ENCODE measurements around the gene HSP90AB1.

Gene HSP90AB1

GRCh38 chr6:44258325-44258863 lies 11.5 kb downstream of the HSP90AB1 start:
- Histone ChIP-seq H3K27ac (ENCODE audit: low read depth, low read length) (peak overlapping the region; percentile 55), H4K20me1 (ENCODE audit: control insufficient read depth, insufficient read depth, low read depth, low read length) (no peaks in the 10 kb centered on the region; the same call in 1 of the 2 replicates), H3K4me2 (ENCODE audit: low read length) (peak overlapping the region; percentile 94), H3K9me2 (replicated peaks; ENCODE audit: control insufficient read depth, low read length) (no peaks in the 10 kb centered on the region), H3K4me1 (ENCODE audit: control insufficient read depth, low read length) (peaks cover 72% of the 10 kb centered on the region), H3K4me3 (ENCODE audit: low read length) (peak overlapping the region; percentile 87; the same call in 1 of the 2 replicates), H3K27me3 (ENCODE audit: control insufficient read depth, low read length) (no peaks in the 10 kb centered on the region), H3K79me2 (ENCODE audit: control insufficient read depth, low read length) (peaks cover 37% of the 10 kb centered on the region), H3K36me3 (ENCODE audit: control insufficient read depth, low read length) (peaks cover 79% of the 10 kb centered on the region), H3K9me3 (ENCODE audit: control insufficient read depth, insufficient read depth, low read length) (no peaks in the 10 kb centered on the region), H3F3A (ENCODE audit: control insufficient read depth, insufficient read depth) (peaks cover 44% of the 10 kb centered on the region)
- no peak for TF ChIP-seq CTCF (IDR thresholded peaks at IDR 0.05; ENCODE audit: low read depth, low read length, poor library complexity, severe bottlenecking)
- no peak for TF ChIP-seq EZH2phosphoT487 (IDR thresholded peaks at IDR 0.05; ENCODE audit: borderline replicate concordance, low read length)

- Histone ChIP-seq H3K36me3 (ENCODE audit: control insufficient read depth, low read length) (peaks cover 79% of the 10 kb centered on the region), H3K27me3 (ENCODE audit: control insufficient read depth, low read length) (no peaks in the 10 kb centered on the region), H3K27ac (ENCODE audit: low read depth, low read length) (peak overlapping the region; percentile 55; the same call in 1 of the 2 replicates), H4K20me1 (ENCODE audit: control insufficient read depth, insufficient read depth, low read depth, low read length) (no peaks in the 10 kb centered on the region; the same call in 1 of the 2 replicates), H3K9me2 (replicated peaks; ENCODE audit: control insufficient read depth, low read length) (no peaks in the 10 kb centered on the region), H3K9me3 (ENCODE audit: control insufficient read depth, insufficient read depth, low read length) (no peaks in the 10 kb centered on the region), H3F3A (ENCODE audit: control insufficient read depth, insufficient read depth) (peaks cover 42% of the 10 kb centered on the region), H3K79me2 (ENCODE audit: control insufficient read depth, low read length) (peaks cover 42% of the 10 kb centered on the region), H3K4me2 (ENCODE audit: low read length) (no peak overlapping the region), H3K4me3 (ENCODE audit: low read length) (no peak overlapping the region), H3K4me1 (ENCODE audit: control insufficient read depth, low read length) (peaks cover 77% of the 10 kb centered on the region)
- TF ChIP-seq EZH2phosphoT487 (IDR thresholded peaks at IDR 0.05; ENCODE audit: borderline replicate concordance, low read length) (no peak), CTCF (IDR thresholded peaks at IDR 0.05; ENCODE audit: low read depth, low read length, poor library complexity, severe bottlenecking) (no peak)
Measured at GRCh38 chr6:44258921-44259320, 12.0 kb downstream of the HSP90AB1 start.

- H3K27ac ChIP-seq (ENCODE audit: low read depth, low read length), result no peak overlapping the region
- peaks cover 69% of the 10 kb centered on the region for H3K4me1 ChIP-seq (ENCODE audit: control insufficient read depth, low read length)
- H3F3A ChIP-seq (ENCODE audit: control insufficient read depth, insufficient read depth), result peaks cover 38% of the 10 kb centered on the region
- H3K79me2 ChIP-seq (ENCODE audit: control insufficient read depth, low read length), result peaks cover 52% of the 10 kb centered on the region
- H3K27me3 ChIP-seq (ENCODE audit: control insufficient read depth, low read length), result no peaks in the 10 kb centered on the region
- H3K9me3 ChIP-seq (ENCODE audit: control insufficient read depth, insufficient read depth, low read length), result no peaks in the 10 kb centered on the region
- no peak overlapping the region for H3K4me3 ChIP-seq (ENCODE audit: low read length)
- TF ChIP-seq EZH2phosphoT487 (IDR thresholded peaks at IDR 0.05; ENCODE audit: borderline replicate concordance, low read length), result no peak
- TF ChIP-seq CTCF (IDR thresholded peaks at IDR 0.05; ENCODE audit: low read depth, low read length, poor library complexity, severe bottlenecking), result no peak
- peaks cover 74% of the 10 kb centered on the region for H3K36me3 ChIP-seq (ENCODE audit: control insufficient read depth, low read length)
- H3K4me2 ChIP-seq (ENCODE audit: low read length), result no peak overlapping the region
- no peaks in the 10 kb centered on the region for H4K20me1 ChIP-seq (ENCODE audit: control insufficient read depth, insufficient read depth, low read depth, low read length)
- no peaks in the 10 kb centered on the region for H3K9me2 ChIP-seq (replicated peaks; ENCODE audit: control insufficient read depth, low read length)
Measured at GRCh38 chr6:44260011-44260410, 13.1 kb downstream of the HSP90AB1 start.
